ENCODE results near the gene NMBR.
"Not testable (repeated sequence)": the region's sequence is repeated elsewhere in the genome, so short reads cannot be mapped to it uniquely, and the experiment has no call there.

The NMBR gene

DNA sequence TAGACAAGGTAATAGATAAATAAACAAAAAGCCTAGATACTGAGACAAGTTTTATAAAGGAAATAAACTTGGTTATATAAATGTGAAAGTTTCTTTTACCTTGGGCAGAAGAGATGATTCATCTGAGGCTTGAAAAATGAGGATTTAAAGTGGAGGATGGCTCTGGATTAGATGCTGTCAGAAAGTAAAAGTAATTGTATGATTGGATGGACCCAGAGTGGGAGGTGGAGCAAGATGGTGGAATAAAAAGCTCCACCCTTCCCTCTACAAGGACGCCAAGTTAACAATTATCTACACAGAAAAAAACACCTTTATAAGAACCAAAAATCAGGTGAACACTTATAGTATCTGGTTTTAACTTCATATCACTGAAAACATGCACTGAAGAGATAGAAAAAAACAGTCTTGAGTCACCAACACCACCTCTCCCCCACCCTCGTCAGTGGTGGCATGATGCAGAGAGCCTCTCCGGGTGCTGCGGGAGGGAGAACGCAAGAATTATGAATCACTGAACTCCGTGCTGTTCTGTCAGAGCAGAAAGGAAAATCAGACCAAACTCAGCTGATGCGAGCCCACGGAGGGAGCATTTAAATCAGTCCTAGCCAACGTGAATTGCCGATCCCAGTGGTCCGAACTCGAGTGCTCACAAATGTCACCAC, 98.9 kb downstream of the NMBR start:
- DNase-seq (ENCODE audit: insufficient read length) (no peak), FAIRE-seq (no peak)
- no peak for TF ChIP-seq POLR2AphosphoS5 (IDR thresholded peaks at IDR 0.05; ENCODE audit: low read depth, low read length)
- TF ChIP-seq POLR2A (IDR thresholded peaks at IDR 0.05; ENCODE audit: low read depth, low read length), result no peak
- TF ChIP-seq TAF1 (IDR thresholded peaks at IDR 0.05; ENCODE audit: borderline replicate concordance, low read depth, low read length), result no peak

DNA sequence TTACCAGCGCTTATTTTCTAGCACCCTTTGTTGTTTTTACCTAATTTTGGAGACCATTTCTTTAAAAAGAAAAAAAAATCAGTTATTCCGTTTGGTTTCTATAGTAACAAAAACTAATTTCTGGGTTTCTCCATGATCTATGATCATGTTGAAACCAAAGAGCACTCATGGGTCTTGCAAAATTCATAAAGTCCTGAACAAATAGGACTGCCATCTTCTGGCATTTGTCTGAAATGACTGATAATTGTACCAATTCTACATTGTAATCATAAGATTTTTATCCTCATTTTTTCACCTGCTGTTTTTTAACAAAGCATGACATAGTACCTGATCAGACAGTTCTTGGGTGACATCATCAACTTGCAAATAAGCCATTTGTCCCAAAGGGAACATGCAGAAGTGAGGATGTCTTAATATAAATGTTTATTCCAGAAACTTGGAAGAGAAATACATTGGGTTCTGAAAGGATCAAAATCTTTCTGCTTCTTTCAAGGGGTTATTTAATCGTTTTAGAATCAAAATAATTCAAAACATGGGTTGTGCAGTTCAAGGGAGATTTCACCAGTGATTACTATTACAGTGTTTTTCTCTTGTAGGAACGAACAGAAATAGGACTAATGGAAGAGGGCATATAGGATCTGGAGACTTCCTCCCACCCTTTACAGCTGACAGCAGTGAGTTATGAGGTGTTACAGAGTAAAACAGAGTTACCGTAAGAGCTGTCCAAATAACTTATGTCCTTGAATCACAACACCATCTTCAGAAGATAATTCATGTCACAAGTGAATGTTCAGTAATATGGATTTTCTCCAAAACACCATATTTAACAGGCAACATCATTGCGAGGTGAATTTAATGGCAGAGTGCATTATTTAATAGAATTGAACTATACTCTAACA, 101.3 kb downstream of the NMBR start:
- FAIRE-seq (no peak), DNase-seq (ENCODE audit: insufficient read length) (no peak)
- no peak for TF ChIP-seq TAF1 (IDR thresholded peaks at IDR 0.05; ENCODE audit: borderline replicate concordance, low read depth, low read length)
- TF ChIP-seq POLR2A (IDR thresholded peaks at IDR 0.05; ENCODE audit: low read depth, low read length), result no peak
- no peak for TF ChIP-seq POLR2AphosphoS5 (IDR thresholded peaks at IDR 0.05; ENCODE audit: low read depth, low read length)

GRCh38 chr6:142035890-142036289, 111.0 kb downstream of the NMBR start:
- no peak for DNase-seq (ENCODE audit: insufficient read length)
- TF ChIP-seq POLR2A (IDR thresholded peaks at IDR 0.05; ENCODE audit: low read depth, low read length) (no peak), POLR2AphosphoS5 (IDR thresholded peaks at IDR 0.05; ENCODE audit: low read depth, low read length) (no peak), TAF1 (IDR thresholded peaks at IDR 0.05; ENCODE audit: borderline replicate concordance, low read depth, low read length) (no peak)
- FAIRE-seq, result no peak

GRCh38 chr6:142031035-142031434, 115.9 kb downstream of the NMBR start:
- DNase-seq (ENCODE audit: insufficient read length), result no peak
- FAIRE-seq, result no peak
- TF ChIP-seq TAF1 (IDR thresholded peaks at IDR 0.05; ENCODE audit: borderline replicate concordance, low read depth, low read length), result no peak
- no peak for TF ChIP-seq POLR2AphosphoS5 (IDR thresholded peaks at IDR 0.05; ENCODE audit: low read depth, low read length)
- TF ChIP-seq POLR2A (IDR thresholded peaks at IDR 0.05; ENCODE audit: low read depth, low read length), result no peak

DNA sequence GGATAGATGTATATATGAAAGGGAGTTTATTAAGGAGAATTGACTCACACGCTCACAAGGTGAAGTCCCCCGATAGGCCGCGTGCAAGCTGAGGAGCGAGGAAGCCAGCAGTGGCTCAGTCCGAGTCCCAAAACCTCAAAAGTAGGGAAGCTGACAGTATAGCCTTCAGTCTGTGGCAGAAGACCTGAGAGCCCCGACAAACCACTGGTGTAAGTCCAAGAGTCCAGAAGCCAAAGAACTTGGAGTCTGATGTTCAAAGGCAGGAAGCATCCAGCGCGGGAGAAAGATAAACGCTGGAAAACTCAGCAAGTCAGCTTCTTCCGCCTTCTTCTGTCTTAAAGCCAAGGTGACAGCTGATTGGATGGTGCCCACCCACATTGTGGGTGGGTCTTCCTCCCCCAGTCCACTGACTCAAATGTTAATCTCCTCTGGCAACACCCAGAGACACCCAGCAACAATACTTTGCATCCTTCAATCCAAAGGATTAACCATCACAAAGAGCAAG, 116.8 kb downstream of the NMBR start:
- FAIRE-seq (peak; percentile 66), DNase-seq (ENCODE audit: insufficient read length) (no peak)
- TF ChIP-seq TAF1 (IDR thresholded peaks at IDR 0.05; ENCODE audit: borderline replicate concordance, low read depth, low read length) (no peak), POLR2A (IDR thresholded peaks at IDR 0.05; ENCODE audit: low read depth, low read length) (0 out of 2 replicates have a peak, but pooled peaks have one; percentile 38)

GRCh38 chr6:142028527-142028926, 118.4 kb downstream of the NMBR start:
- FAIRE-seq (no peak), DNase-seq (ENCODE audit: insufficient read length) (no peak)
- TF ChIP-seq POLR2AphosphoS5 (IDR thresholded peaks at IDR 0.05; ENCODE audit: low read depth, low read length) (no peak), POLR2A (IDR thresholded peaks at IDR 0.05; ENCODE audit: low read depth, low read length) (no peak), TAF1 (IDR thresholded peaks at IDR 0.05; ENCODE audit: borderline replicate concordance, low read depth, low read length) (no peak)

- not testable (repeated sequence) for FAIRE-seq; DNase-seq (ENCODE audit: insufficient read length)
Observed at GRCh38 chr6:142027804-142028203, 119.1 kb downstream of the NMBR start.

GRCh38 chr6:142027074-142027473, 119.8 kb downstream of the NMBR start:
- TF ChIP-seq POLR2A (IDR thresholded peaks at IDR 0.05; ENCODE audit: low read depth, low read length) (no peak), TAF1 (IDR thresholded peaks at IDR 0.05; ENCODE audit: borderline replicate concordance, low read depth, low read length) (no peak), POLR2AphosphoS5 (IDR thresholded peaks at IDR 0.05; ENCODE audit: low read depth, low read length) (no peak)
- DNase-seq (ENCODE audit: insufficient read length), result no peak
- FAIRE-seq, result no peak

DNA sequence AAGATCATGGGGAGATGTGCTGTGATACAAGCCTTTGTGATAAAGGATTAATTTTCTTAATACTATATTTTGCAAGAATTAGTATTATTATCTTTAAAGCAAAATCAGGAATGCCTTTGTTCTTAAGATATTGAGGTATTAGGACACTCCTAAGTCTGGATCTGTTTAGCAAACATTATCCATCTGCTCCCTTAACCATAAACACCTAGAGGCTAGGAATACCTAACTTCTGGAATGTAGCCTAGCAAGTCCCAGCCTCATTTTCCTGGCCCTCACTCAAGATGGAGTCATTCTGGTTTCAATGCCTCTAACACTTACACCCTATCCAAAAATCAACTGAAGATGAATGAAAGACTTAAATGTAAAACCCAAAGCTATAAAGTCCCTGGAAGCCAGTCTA, 120.5 kb downstream of the NMBR start:
- DNase-seq (ENCODE audit: insufficient read length) (no peak), FAIRE-seq (no peak)
- TF ChIP-seq POLR2AphosphoS5 (IDR thresholded peaks at IDR 0.05; ENCODE audit: low read depth, low read length) (no peak), POLR2A (IDR thresholded peaks at IDR 0.05; ENCODE audit: low read depth, low read length) (no peak), TAF1 (IDR thresholded peaks at IDR 0.05; ENCODE audit: borderline replicate concordance, low read depth, low read length) (no peak)

Data from GM12892 (cell line).